T-cell (primary cell): ENCODE results near the gene ASS1. TPM values are rescaled to one million over a fixed set of nuclear protein-coding genes. Genes with fewer than 3 reads are reported as not detected.

ENCODE experiments used
- ATAC-seq, 4 experiments: fragments of 200-7000 bp in 3 of 4; fragments of 150-1000 bp in 1 of 4; cut with Tn5 transposase; replicated peaks in 1 of 4; 1 replicate in 3 of 4; 2 replicates in 1 of 4; pipeline ENCODE4 v1.10.0; 2021; ENCODE audit warnings: moderate library complexity in 3 of 4, mild to moderate bottlenecking in 2 of 4, moderate number of reproducible peaks in 1 of 4
- CTCF ChIA-PET, 2 donors: fragments of 300-600 bp; sonication (Branson Sonifier 250); formaldehyde crosslinking; loops; one replicate each; lab custom pipeline; 2022; ENCODE audit warnings: antibody characterized with exemption in 2 of 2; lab: Charles Lee
- POLR2A ChIA-PET, 2 donors: fragments of 300-600 bp; sonication (Branson Sonifier 250); formaldehyde crosslinking; loops; one replicate each; lab custom pipeline; 2022; ENCODE audit warnings: antibody characterized with exemption in 2 of 2; lab: Charles Lee
- DNase-seq, 35 experiments: peaks; one replicate each; pipeline versions ENCODE4 v3.0.0 to v3.0.0-alpha.2; 2013 to 2023
- H3K27ac ChIP-seq: one replicate; pipeline ENCODE4 v1.5.1; 2013; ENCODE audit warnings: low read length
- H3K27me3 ChIP-seq, 2 experiments: replicated peaks in 1 of 2; 1 replicate in 1 of 2; 2 replicates in 1 of 2; pipeline versions ENCODE4 v1.6.1 to v1.7.0; 2013; ENCODE audit warnings: low read length in 1 of 2, mixed read lengths in 1 of 2; ENCODE audit not compliant: control insufficient read depth in 2 of 2, insufficient read depth in 2 of 2; ENCODE audit errors: extremely low read depth in 1 of 2
- H3K36me3 ChIP-seq, 2 donors: 1 replicate in 1 of 2; 2 replicates in 1 of 2; pipeline versions ENCODE4 v1.6.1 to v1.7.0; 2013; ENCODE audit warnings: low read length in 1 of 2; ENCODE audit not compliant: control insufficient read depth in 2 of 2, insufficient read depth in 1 of 2; ENCODE audit errors: extremely low read depth in 1 of 2
- H3K4me1 ChIP-seq, 2 experiments: 1 replicate in 1 of 2; 2 replicates in 1 of 2; pipeline versions ENCODE4 v1.6.1 to v1.7.0; 2013; ENCODE audit warnings: low read length in 2 of 2, mixed read lengths in 1 of 2; ENCODE audit not compliant: insufficient read depth in 2 of 2, control insufficient read depth in 1 of 2; ENCODE audit errors: extremely low read depth in 1 of 2
- H3K4me3 ChIP-seq, 2 donors: 1 replicate in 1 of 2; 2 replicates in 1 of 2; pipeline versions ENCODE4 v1.5.1 to v1.7.0; 2013; ENCODE audit warnings: mild to moderate bottlenecking in 2 of 2, low read length in 1 of 2, moderate library complexity in 1 of 2; ENCODE audit not compliant: control insufficient read depth in 1 of 2; ENCODE audit errors: extremely low read depth in 1 of 2
- H3K9me3 ChIP-seq: 2 replicates; pipeline ENCODE4 v1.7.0; 2013
- H3K27ac Mint-ChIP-seq, 2 donors: one replicate each; pipeline ENCODE4 v1.8.0; 2020 to 2021; ENCODE audit warnings: mild to moderate bottlenecking in 2 of 2, mixed read lengths in 2 of 2
- H3K27me3 Mint-ChIP-seq, 2 donors: one replicate each; pipeline ENCODE4 v1.8.0; 2021 to 2022; ENCODE audit warnings: mixed read lengths in 2 of 2
- H3K36me3 Mint-ChIP-seq: one replicate; pipeline ENCODE4 v1.8.0; 2021; ENCODE audit warnings: mixed read lengths
- H3K4me1 Mint-ChIP-seq, 3 donors: one replicate each; pipeline ENCODE4 v1.8.0; 2020 to 2022; ENCODE audit warnings: mixed read lengths in 3 of 3, mild to moderate bottlenecking in 1 of 3
- H3K4me3 Mint-ChIP-seq, 3 donors: one replicate each; pipeline ENCODE4 v1.8.0; 2020 to 2022; ENCODE audit warnings: mild to moderate bottlenecking in 3 of 3, mixed read lengths in 3 of 3, moderate library complexity in 3 of 3
- H3K9me3 Mint-ChIP-seq, 3 donors: one replicate each; pipeline ENCODE4 v1.8.0; 2020 to 2022; ENCODE audit warnings: mixed read lengths in 3 of 3
- WGBS: methylation state at CpG from one replicate; pipeline ENCODE4 v1.1.5; 2013; ENCODE audit warnings: missing lambda C conversion rate; ENCODE audit not compliant: insufficient coverage; 5-methylcytosine and 5-hydroxymethylcytosine counted together
- total RNA-seq, 35 experiments: library from RNA in 6 of 35; stranded (reverse) in 6 of 35; fragments of 120-200 nt in 1 of 35; gene quantifications; one replicate each; pipeline versions ENCODE4 v1.2.1 to v1.2.4 and lab custom pipeline; 2013 to 2026

The ASS1 gene
- total RNA-seq, 5 donors from 2014 or later (not counting 1 experiment from before 2014, with no cell fraction given) = 0.92 to 2.1 (median 1.2) TPM; not detected in 2

DNA sequence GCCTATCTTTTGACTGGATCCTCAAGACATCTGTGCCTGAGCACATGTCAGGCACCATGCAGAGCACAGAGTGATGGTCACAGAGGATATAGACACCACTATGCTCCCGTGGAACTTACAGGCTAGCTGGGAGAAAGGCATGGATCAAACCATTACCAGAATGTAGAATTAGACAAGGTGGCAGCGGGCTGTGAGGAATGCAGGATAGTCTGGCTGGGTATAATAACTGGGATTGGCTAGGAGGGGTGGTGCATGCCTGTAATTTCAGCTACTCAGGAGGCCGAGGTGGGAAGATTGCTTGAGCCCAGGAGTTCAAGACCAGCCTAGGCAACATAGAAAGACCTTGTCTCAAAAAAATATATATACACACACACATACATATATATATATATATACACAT lies 50.3 kb downstream of the ASS1 start:
- Histone ChIP-seq H3K4me3 (no peak overlapping the region), H3K36me3 (no peaks in the 10 kb centered on the region), H3K9me3 (no peaks in the 10 kb centered on the region), H3K4me1 (no peaks in the 10 kb centered on the region), H3K27ac (no peak overlapping the region), H3K27me3 (peaks cover 0 to 61% of the 10 kb centered on the region in 2 experiments)
- ChIA-PET CTCF (no interaction called here), POLR2A (no interaction called here)
- peaks cover 6 to 20% of the 10 kb centered on the region in 2 donors for H3K27me3 Mint-ChIP-seq
- no peaks in the 10 kb centered on the region for H3K4me1 Mint-ChIP-seq
- 83% methylated on average over 1 of the region's 3 CpGs for WGBS
- H3K4me3 Mint-ChIP-seq = no peak overlapping the region
- DNase-seq (no peak), ATAC-seq (no peak)
- H3K27ac Mint-ChIP-seq = no peak overlapping the region
- peaks cover 0 to 4% (median 4%) of the 10 kb centered on the region in 3 donors for H3K9me3 Mint-ChIP-seq
- no peaks in the 10 kb centered on the region for H3K36me3 Mint-ChIP-seq

DNA sequence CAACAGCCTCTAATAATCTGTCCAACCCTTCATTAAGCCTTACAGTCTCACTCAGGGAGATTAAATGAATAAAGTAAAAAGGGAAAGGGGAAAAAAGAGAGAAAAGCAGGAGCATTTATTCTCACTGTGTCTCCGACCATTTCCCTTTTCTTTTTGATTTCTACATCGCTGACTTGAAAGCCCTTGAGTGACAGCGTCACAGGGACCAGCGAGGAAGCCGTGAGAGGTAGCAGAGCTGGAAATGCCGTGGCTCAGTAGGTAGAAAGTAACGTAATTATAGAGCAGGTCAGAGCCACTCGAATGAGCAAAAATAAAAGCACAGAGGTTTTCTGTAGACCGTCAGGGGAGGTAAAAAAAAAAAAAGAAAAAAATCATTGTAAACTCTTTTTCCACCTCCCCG lies 52.4 kb downstream of the ASS1 start:
- Mint-ChIP-seq H3K4me1 (no peaks in the 10 kb centered on the region), H3K36me3 (no peaks in the 10 kb centered on the region), H3K27ac (no peak overlapping the region), H3K27me3 (peaks cover 6 to 17% of the 10 kb centered on the region in 2 donors), H3K9me3 (peaks cover 0 to 4% (median 4%) of the 10 kb centered on the region in 3 donors), H3K4me3 (no peak overlapping the region)
- peaks cover 0 to 52% of the 10 kb centered on the region in 2 experiments for H3K27me3 ChIP-seq
- no peak for ATAC-seq
- H3K4me1 ChIP-seq = no peaks in the 10 kb centered on the region
- POLR2A ChIA-PET = no interaction called here
- H3K27ac ChIP-seq = no peak overlapping the region
- no peak for DNase-seq
- 85% methylated on average over 4 of the region's 10 CpGs for WGBS
- CTCF ChIA-PET = no interaction called here
- H3K4me3 ChIP-seq = no peak overlapping the region
- H3K36me3 ChIP-seq = no peaks in the 10 kb centered on the region
- no peaks in the 10 kb centered on the region for H3K9me3 ChIP-seq

DNA sequence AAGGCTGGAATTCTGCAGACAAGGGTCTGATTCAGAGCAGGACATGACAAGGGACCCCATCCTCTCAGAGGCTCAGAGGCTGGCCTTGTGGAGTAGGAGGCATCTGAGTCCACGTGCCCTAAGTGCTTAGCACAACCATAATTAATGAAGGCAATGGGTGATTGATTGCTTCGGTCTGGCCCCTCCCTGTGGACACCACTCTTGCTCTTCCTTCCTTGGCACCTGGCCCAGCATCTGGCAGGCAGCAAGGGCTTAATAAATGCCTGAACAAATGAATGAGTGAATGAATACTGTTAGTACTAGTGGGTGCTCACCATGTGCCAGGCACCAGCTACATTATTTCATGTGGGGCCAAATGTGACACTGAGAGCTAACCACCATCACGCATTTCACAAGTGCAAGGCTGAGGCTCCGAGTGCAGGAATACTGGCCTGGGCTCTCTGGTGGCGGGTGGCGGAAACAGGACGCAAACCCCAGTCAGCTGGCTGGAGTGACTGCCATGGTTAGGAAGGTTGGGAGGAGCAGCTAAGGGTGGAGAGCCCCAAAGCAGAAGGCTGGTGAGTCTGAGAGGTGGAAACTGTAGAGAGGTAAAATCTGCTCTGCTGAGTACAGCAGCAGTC lies 53.6 kb downstream of the ASS1 start:
- Histone ChIP-seq H3K27ac (no peak overlapping the region), H3K9me3 (no peaks in the 10 kb centered on the region), H3K27me3 (peaks cover 0 to 40% of the 10 kb centered on the region in 2 experiments), H3K4me3 (no peak overlapping the region), H3K36me3 (no peaks in the 10 kb centered on the region), H3K4me1 (no peaks in the 10 kb centered on the region)
- POLR2A ChIA-PET = no interaction called here
- H3K36me3 Mint-ChIP-seq = no peaks in the 10 kb centered on the region
- CTCF ChIA-PET = no interaction called here
- ATAC-seq (no peak), DNase-seq (no peak)
- no peaks in the 10 kb centered on the region for H3K4me1 Mint-ChIP-seq
- H3K27me3 Mint-ChIP-seq = peaks cover 6 to 17% of the 10 kb centered on the region in 2 donors
- H3K9me3 Mint-ChIP-seq = peaks cover 0 to 4% (median 4%) of the 10 kb centered on the region in 3 donors
- WGBS = 74% methylated on average over 5 of the region's 7 CpGs
- H3K27ac Mint-ChIP-seq = no peak overlapping the region
- no peak overlapping the region for H3K4me3 Mint-ChIP-seq

- no peaks in the 10 kb centered on the region for H3K4me1 Mint-ChIP-seq
- ChIA-PET POLR2A (no interaction called here), CTCF (no interaction called here)
- H3K36me3 ChIP-seq = no peaks in the 10 kb centered on the region
- no peaks in the 10 kb centered on the region for H3K4me1 ChIP-seq
- H3K9me3 ChIP-seq = no peaks in the 10 kb centered on the region
- DNase-seq (no peak), ATAC-seq (no peak)
- H3K9me3 Mint-ChIP-seq = peaks cover 0 to 4% (median 4%) of the 10 kb centered on the region in 3 donors
- no peaks in the 10 kb centered on the region for H3K36me3 Mint-ChIP-seq
- peaks cover 6 to 13% of the 10 kb centered on the region in 2 donors for H3K27me3 Mint-ChIP-seq
- H3K4me3 Mint-ChIP-seq = no peak overlapping the region
- H3K27ac Mint-ChIP-seq = no peak overlapping the region
- WGBS = 81% methylated on average over 5 of the region's 9 CpGs
- H3K27me3 ChIP-seq = peaks cover 0 to 33% of the 10 kb centered on the region in 2 experiments
- H3K27ac ChIP-seq = no peak overlapping the region
- no peak overlapping the region for H3K4me3 ChIP-seq
These were observed 54.3 kb downstream of the ASS1 start for GRCh38 chr9:130498918-130499698.

DNA sequence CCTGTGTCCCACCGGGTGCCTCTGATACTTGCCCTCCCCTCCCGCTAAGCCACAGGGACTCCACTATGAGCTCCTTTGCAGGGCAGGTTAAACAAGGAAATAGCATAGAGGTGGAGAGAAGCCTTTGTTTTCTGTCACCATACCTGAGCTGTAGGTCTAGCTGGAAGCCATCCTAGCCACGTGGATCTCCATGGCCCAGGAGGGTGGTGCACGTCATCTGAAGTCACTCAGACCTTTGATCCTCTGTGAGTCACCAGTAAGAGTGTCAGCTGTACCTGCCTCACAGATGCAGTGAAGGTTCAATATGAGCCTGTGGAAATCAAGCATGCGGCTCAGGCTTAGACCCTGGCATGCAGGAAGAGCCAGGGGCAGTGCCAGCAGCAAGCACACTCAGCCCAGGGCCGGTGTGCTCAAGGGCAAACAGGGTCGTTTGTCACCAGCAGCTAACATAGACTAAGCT lies 55.1 kb downstream of the ASS1 start:
- Histone ChIP-seq H3K36me3 (no peaks in the 10 kb centered on the region), H3K4me1 (no peaks in the 10 kb centered on the region), H3K27me3 (peaks cover 0 to 26% of the 10 kb centered on the region in 2 experiments), H3K9me3 (no peaks in the 10 kb centered on the region), H3K27ac (no peak overlapping the region), H3K4me3 (no peak overlapping the region)
- Mint-ChIP-seq H3K4me1 (no peaks in the 10 kb centered on the region), H3K27ac (no peak overlapping the region), H3K27me3 (peaks cover 4 to 11% of the 10 kb centered on the region in 2 donors), H3K9me3 (peaks cover 0 to 4% (median 3%) of the 10 kb centered on the region in 3 donors), H3K4me3 (no peak overlapping the region), H3K36me3 (no peaks in the 10 kb centered on the region)
- ATAC-seq = peak in 1 of 4 experiments; percentile 27
- DNase-seq = no peak
- ChIA-PET CTCF (no interaction called here), POLR2A (no interaction called here)
- 69% methylated on average over 6 of the region's 7 CpGs for whole genome bisulfite sequencing

- ChIA-PET CTCF (no interaction called here), POLR2A (no interaction called here)
- DNase-seq (no peak), ATAC-seq (no peak)
- Histone ChIP-seq H3K27ac (no peak overlapping the region), H3K4me3 (no peak overlapping the region), H3K27me3 (peaks cover 0 to 21% of the 10 kb centered on the region in 2 experiments), H3K9me3 (no peaks in the 10 kb centered on the region), H3K4me1 (no peaks in the 10 kb centered on the region), H3K36me3 (no peaks in the 10 kb centered on the region)
- no peak overlapping the region for H3K27ac Mint-ChIP-seq
- 77% methylated on average over 5 of the region's 12 CpGs for WGBS
- H3K9me3 Mint-ChIP-seq = no peaks in the 10 kb centered on the region
- no peak overlapping the region for H3K4me3 Mint-ChIP-seq
- no peaks in the 10 kb centered on the region for H3K4me1 Mint-ChIP-seq
- no peaks in the 10 kb centered on the region for H3K36me3 Mint-ChIP-seq
- peaks cover 0 to 6% of the 10 kb centered on the region in 2 donors for H3K27me3 Mint-ChIP-seq
These were observed 55.8 kb downstream of the ASS1 start for GRCh38 chr9:130500340-130501180.
